Fibroblast of the aortic adventitia (primary cell): ENCODE measurements around the gene ST8SIA2. TPM values are rescaled to one million over a fixed set of nuclear protein-coding genes. Genes with fewer than 3 reads are reported as not detected.

Source experiments
- DNase-seq: peaks from one replicate; pipeline ENCODE4 v3.0.0-alpha.2; 2010; ENCODE audit warnings: low read depth
- H3K4me3 ChIP-seq: 2 replicates; pipeline ENCODE4 v1.5.1; 2011; ENCODE audit warnings: low read depth, mild to moderate bottlenecking, control low read depth, low read length, moderate library complexity
- small RNA-seq: library from RNA; depleted of rRNA; stranded (forward); fragments of <200 nt; gene quantifications from one replicate; pipeline ENCODE3, GENCODE V24; 2012
- total RNA-seq: library from RNA; depleted of rRNA; stranded (reverse); fragments of >200 nt; gene quantifications from 2 replicates; pipeline ENCODE4 v1.2.3, GENCODE V29; 2012; ENCODE audit warnings: low replicate concordance
- TF ChIP-seq, protein P1 (sequence below): IDR thresholded peaks from 2 replicates; pipeline ENCODE4 v1.5.1; 2011; ENCODE audit warnings: mild to moderate bottlenecking, low read length, control low read depth, inconsistent platforms; ENCODE audit not compliant: insufficient read depth

The ST8SIA2 gene
- total RNA-seq, 1 donor: not detected

DNA sequence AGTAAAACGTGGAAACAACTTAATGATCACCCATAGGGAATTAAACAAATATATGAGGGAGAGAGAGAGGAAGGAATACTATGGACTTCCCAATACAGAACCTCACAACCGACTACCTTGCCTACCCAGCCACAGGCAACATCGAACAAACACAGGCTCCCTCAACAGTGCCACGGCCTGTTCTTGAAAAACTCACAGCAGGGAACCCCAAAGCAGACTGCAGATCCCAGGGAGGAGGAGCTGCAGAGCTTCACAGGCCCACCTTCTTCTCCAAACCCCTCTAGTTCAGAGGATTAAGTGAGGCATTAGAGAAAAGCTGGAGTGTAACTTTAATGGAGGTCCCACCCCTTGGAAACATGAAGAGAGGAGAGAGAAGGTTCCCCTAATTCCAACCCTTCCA, 110.2 kb downstream of the ST8SIA2 start:
- TF ChIP-seq, protein P1, sequence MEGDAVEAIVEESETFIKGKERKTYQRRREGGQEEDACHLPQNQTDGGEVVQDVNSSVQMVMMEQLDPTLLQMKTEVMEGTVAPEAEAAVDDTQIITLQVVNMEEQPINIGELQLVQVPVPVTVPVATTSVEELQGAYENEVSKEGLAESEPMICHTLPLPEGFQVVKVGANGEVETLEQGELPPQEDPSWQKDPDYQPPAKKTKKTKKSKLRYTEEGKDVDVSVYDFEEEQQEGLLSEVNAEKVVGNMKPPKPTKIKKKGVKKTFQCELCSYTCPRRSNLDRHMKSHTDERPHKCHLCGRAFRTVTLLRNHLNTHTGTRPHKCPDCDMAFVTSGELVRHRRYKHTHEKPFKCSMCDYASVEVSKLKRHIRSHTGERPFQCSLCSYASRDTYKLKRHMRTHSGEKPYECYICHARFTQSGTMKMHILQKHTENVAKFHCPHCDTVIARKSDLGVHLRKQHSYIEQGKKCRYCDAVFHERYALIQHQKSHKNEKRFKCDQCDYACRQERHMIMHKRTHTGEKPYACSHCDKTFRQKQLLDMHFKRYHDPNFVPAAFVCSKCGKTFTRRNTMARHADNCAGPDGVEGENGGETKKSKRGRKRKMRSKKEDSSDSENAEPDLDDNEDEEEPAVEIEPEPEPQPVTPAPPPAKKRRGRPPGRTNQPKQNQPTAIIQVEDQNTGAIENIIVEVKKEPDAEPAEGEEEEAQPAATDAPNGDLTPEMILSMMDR: no peak
- no peak overlapping the region for H3K4me3 ChIP-seq
- DNase-seq: no peak

DNA sequence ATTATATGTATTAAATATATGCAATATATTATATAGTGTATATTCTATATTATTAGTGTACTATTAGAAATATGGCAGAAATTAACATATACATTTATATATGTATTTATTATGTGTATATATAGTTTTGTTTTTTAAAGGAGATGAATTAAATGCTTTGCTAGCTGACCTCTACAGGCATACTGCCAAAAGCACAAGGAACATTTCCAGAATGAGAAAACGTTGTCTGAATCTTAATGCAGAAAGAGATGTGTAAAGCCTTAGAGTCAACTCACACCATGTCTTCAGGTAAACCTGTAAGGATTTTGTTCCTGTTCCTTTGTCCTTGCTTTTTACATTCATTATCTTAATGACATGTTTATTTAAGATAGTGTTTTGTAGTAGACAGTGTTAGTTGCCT, 111.9 kb downstream of the ST8SIA2 start:
- no peak for DNase-seq
- no peak overlapping the region for H3K4me3 ChIP-seq
- TF ChIP-seq, protein P1: no peak

DNA sequence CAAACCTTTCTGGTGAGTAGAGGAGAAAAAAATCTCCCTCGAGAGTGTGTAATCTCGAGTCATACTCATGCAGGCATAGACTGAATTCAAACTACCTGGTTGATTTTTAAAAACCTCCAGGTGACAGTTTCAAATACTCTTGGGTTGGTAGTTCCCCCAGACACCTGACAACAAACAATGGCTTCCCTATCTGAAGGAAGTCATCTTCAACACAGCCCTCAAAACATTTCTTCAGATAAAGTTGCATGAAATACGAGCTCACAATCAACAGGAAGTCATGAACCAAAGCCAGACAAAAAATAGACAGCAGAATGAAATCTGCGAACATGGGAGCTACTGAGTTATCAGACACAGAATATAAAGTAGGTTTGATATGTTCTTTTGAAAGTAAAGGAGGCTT, 112.8 kb downstream of the ST8SIA2 start:
- no peak for DNase-seq
- H3K4me3 ChIP-seq: no peak overlapping the region
- TF ChIP-seq, protein P1: no peak

DNA sequence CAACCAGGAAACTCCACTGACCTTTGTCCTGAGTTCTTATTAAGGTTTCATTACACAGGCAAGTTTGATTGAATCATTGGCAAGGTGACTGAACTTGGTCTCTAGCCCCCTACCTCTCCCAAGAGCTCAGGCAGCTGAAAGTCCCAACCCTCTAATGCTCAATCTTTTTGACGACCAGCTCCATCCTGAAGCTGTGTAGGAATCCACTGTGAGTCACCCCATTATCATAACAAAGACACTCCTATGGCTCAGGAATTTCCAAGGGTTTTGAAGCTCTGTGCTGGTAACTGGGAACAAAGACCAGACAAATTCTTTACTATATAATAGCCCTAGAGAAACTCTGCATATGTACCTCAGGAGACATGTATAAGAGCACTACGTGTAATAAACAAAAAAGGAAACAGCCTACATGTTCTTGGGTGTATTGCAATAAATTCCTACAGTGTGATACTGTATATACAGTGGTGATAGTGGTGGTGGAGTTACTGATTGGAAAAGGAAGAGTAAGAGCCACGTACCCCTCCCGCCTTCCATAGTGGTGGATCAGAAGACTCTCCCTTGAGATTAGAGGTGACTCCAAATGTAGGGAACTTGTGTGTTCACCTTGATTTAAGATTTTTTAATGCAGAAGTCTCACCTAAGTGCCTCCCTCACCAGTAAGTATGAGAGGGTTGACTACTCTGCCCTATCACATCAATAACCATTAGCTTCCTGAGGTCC, 116.6 kb downstream of the ST8SIA2 start:
- no peak overlapping the region for H3K4me3 ChIP-seq
- DNase-seq: no peak
- TF ChIP-seq, protein P1: no peak

Small RNA genes lying within 50 kb of the gene (small RNA-seq; reads per million reads assigned to genes)
- not detected for gene RF01233
